NB4 (cell line): ENCODE data around the gene SPOCK3.

ENCODE experiments used
- CTCF ChIP-seq: IDR thresholded peaks from one replicate; pipeline ENCODE4 v1.5.1; 2012; ENCODE audit warnings: low read depth, low read length
- MYC ChIP-seq: IDR thresholded peaks from 2 replicates; pipeline ENCODE4 v1.6.1; 2011; ENCODE audit warnings: low read depth, low read length
- POLR2A ChIP-seq: IDR thresholded peaks from 2 replicates; pipeline ENCODE4 v1.6.1; 2011; ENCODE audit warnings: mild to moderate bottlenecking; ENCODE audit not compliant: insufficient read length; ENCODE audit errors: extremely low read depth

GRCh38 chr4:166896254-166896653 lies 338.0 kb downstream of the SPOCK3 start:
- TF ChIP-seq CTCF (no peak), POLR2A (no peak), MYC (no peak)
